Ishikawa (cell line): Measurements from ENCODE around the gene TLCD3A.

Experiments used
- CEBPB ChIP-seq: IDR thresholded peaks from 2 replicates; pipeline ENCODE4 v1.6.1; 2012
- CREB1 ChIP-seq: IDR thresholded peaks from 2 replicates; pipeline ENCODE4 v1.6.1; 2012; ENCODE audit warnings: low read depth
- EGR1 ChIP-seq: IDR thresholded peaks from 2 replicates; pipeline ENCODE4 v1.6.1; 2012
- EP300 ChIP-seq: IDR thresholded peaks from 2 replicates; pipeline ENCODE4 v1.6.1; 2012; ENCODE audit warnings: borderline replicate concordance
- FOXM1 ChIP-seq: IDR thresholded peaks from 2 replicates; pipeline ENCODE4 v1.6.1; 2012; ENCODE audit warnings: low read depth, borderline replicate concordance
- MAX ChIP-seq: IDR thresholded peaks from 2 replicates; pipeline ENCODE4 v1.6.1; 2012
- NFIC ChIP-seq: IDR thresholded peaks from 2 replicates; pipeline ENCODE4 v1.6.1; 2012
- RAD21 ChIP-seq: IDR thresholded peaks from 2 replicates; pipeline ENCODE4 v1.6.1; 2012; ENCODE audit warnings: low read depth
- TAF1 ChIP-seq: IDR thresholded peaks from 2 replicates; pipeline ENCODE4 v1.6.1; 2012; ENCODE audit warnings: low read depth, mild to moderate bottlenecking
- TCF12 ChIP-seq: IDR thresholded peaks from 2 replicates; pipeline ENCODE4 v1.6.1; 2012; ENCODE audit warnings: low read depth
- TEAD4 ChIP-seq: IDR thresholded peaks from 2 replicates; pipeline ENCODE4 v1.6.1; 2012
- YY1 ChIP-seq: IDR thresholded peaks from 2 replicates; pipeline ENCODE4 v1.6.1; 2012; ENCODE audit warnings: low read depth
- ZBTB7A ChIP-seq: IDR thresholded peaks from 2 replicates; pipeline ENCODE4 v1.6.1; 2012; ENCODE audit warnings: low read depth
- TF ChIP-seq, protein P1 (sequence below): IDR thresholded peaks from 2 replicates; pipeline ENCODE4 v1.6.1; 2012; ENCODE audit warnings: low read depth, mild to moderate bottlenecking
- TF ChIP-seq, protein P2 (sequence below): IDR thresholded peaks from 2 replicates; pipeline ENCODE4 v1.6.1; 2012

TLCD3A gene

DNA sequence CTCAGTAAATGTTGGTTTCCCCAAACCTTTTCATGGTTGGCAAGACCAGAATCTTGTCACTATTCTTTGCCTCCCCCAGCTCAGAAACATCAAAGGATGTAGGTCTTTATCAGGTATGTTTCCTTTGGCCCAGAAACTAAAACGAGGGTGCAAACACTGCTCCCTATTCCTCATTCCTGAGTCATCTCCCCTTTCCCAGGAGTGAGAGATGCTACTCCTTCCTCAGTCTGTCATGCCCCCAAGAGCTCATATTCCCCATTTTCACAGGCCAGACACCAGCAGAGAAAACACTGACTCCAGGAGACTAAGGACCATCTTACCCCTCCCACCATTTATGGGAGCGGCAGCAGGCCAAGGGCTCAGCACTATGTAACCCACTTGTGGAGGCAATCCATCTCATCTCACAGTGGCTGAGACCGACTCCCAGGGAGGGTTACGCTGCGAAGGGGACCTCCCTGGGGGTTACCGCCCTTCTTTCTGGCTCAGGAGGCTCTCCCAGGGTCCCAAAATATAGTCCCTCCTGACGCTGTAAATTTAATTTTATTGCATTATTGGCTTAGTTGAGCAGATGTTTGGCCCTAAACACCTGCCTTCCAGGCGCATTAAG lies 18.1 kb downstream of the TLCD3A start:
- no peak for TF ChIP-seq TCF12
- no peak for TF ChIP-seq ZBTB7A
- TF ChIP-seq, protein P1, sequence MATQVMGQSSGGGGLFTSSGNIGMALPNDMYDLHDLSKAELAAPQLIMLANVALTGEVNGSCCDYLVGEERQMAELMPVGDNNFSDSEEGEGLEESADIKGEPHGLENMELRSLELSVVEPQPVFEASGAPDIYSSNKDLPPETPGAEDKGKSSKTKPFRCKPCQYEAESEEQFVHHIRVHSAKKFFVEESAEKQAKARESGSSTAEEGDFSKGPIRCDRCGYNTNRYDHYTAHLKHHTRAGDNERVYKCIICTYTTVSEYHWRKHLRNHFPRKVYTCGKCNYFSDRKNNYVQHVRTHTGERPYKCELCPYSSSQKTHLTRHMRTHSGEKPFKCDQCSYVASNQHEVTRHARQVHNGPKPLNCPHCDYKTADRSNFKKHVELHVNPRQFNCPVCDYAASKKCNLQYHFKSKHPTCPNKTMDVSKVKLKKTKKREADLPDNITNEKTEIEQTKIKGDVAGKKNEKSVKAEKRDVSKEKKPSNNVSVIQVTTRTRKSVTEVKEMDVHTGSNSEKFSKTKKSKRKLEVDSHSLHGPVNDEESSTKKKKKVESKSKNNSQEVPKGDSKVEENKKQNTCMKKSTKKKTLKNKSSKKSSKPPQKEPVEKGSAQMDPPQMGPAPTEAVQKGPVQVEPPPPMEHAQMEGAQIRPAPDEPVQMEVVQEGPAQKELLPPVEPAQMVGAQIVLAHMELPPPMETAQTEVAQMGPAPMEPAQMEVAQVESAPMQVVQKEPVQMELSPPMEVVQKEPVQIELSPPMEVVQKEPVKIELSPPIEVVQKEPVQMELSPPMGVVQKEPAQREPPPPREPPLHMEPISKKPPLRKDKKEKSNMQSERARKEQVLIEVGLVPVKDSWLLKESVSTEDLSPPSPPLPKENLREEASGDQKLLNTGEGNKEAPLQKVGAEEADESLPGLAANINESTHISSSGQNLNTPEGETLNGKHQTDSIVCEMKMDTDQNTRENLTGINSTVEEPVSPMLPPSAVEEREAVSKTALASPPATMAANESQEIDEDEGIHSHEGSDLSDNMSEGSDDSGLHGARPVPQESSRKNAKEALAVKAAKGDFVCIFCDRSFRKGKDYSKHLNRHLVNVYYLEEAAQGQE = no peak
- TF ChIP-seq MAX = no peak
- TF ChIP-seq TAF1 = no peak
- TF ChIP-seq, protein P2, sequence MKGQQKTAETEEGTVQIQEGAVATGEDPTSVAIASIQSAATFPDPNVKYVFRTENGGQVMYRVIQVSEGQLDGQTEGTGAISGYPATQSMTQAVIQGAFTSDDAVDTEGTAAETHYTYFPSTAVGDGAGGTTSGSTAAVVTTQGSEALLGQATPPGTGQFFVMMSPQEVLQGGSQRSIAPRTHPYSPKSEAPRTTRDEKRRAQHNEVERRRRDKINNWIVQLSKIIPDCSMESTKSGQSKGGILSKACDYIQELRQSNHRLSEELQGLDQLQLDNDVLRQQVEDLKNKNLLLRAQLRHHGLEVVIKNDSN = no peak
- no peak for TF ChIP-seq RAD21
- no peak for TF ChIP-seq CREB1
- TF ChIP-seq CEBPB = no peak
- no peak for TF ChIP-seq EGR1
- no peak for TF ChIP-seq TEAD4
- no peak for TF ChIP-seq YY1
- no peak for TF ChIP-seq EP300
- TF ChIP-seq NFIC = no peak

- TF ChIP-seq CEBPB (no peak), TEAD4 (no peak), FOXM1 (no peak), EGR1 (no peak), ZBTB7A (no peak; the same call in 1 of the 2 replicates), YY1 (no peak), TCF12 (no peak), MAX (peak; percentile 88)
- TF ChIP-seq, protein P2 = 0 out of 2 replicates have a peak, but pooled peaks have one; percentile 5
- TF ChIP-seq, protein P1 = no peak
Measured at GRCh38 chr17:751269-752001, 19.0 kb downstream of the TLCD3A start.

GRCh38 chr17:752002-752619 lies 19.7 kb downstream of the TLCD3A start, which contains the start of gene GEMIN4:
TSS of gene GEMIN4 (minus strand) at chr17:752264. CDS start at chr17:752142, 122 bp downstream.
- peak; percentile 56; the same call in 1 of the 2 replicates for TF ChIP-seq MAX
- TF ChIP-seq EGR1 = peak; percentile 12; the same call in 1 of the 2 replicates
- TF ChIP-seq TEAD4 = no peak
- TF ChIP-seq FOXM1 = no peak
- TF ChIP-seq RAD21 = peak; percentile 21; the same call in 1 of the 2 replicates
- TF ChIP-seq ZBTB7A = peak; percentile 89
- TF ChIP-seq TAF1 = peak; percentile 32; the same call in 1 of the 2 replicates
- no peak for TF ChIP-seq YY1

DNA sequence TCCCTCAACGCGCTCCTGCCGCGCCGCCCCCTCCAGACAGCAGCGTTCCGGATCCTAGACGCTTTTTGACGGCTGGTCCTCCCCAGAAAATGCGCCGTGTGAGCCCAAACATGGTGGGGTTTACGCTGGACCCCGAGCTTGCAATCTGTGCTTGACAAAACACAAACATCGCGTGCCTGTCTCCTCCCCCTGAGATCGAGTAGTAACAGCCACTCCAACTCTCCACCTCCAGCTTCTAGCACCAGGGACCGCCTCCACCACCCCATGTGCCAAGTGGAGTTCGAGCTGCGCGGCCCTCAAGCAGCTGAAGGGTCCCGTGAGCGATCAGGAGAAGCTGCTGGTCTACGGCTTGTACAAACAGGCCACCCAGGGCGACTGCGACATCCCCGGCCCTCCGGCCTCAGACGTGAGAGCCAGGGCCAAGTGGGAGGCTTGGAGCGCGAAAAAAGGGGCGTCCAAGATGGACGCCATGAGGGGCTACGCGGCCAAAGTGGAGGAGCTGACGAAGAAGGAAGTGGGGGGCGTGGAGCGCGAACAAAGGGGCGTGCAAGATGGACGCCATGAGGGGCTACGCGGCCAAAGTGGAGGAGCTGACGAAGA lies 20.3 kb downstream of the TLCD3A start:
- TF ChIP-seq YY1 (0 out of 2 replicates have a peak, but pooled peaks have one; percentile 5), TEAD4 (no peak)

- TF ChIP-seq RAD21 = no peak
Measured at GRCh38 chr17:753418-753817, 21.0 kb downstream of the TLCD3A start.

GRCh38 chr17:759964-760363 lies 27.6 kb downstream of the TLCD3A start:
- TF ChIP-seq EP300 (no peak), CEBPB (no peak), FOXM1 (no peak), TEAD4 (no peak), NFIC (no peak), RAD21 (no peak), MAX (no peak)
- TF ChIP-seq, protein P1 = no peak
